ENCODE data around the gene RGSL1.

RGSL1 gene

DNA sequence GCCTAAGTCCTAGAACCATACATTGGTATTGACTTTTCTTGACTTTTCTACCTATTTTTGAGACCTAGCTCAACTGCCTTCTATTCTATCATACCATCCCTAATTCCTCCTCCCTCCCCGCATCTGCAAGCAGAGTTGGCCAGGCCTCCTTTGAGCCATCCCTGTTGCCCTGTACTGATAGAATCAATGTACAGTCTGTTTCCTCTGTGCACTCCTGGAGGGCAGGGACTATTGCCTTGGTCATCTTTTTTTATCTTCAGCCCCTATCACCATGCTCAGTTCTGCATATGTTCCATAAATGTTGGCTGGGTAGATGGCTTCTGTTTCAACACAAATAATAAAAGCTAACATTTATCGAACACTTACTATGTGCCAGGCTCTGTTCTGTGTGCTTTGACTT is 158.3 kb downstream of the RGSL1 start:
- no peak for FAIRE-seq
- no peak for DNase-seq (ENCODE audit: insufficient read length)
- TF ChIP-seq POLR2AphosphoS5 (IDR thresholded peaks at IDR 0.05; ENCODE audit: low read depth, low read length) (no peak), TAF1 (IDR thresholded peaks at IDR 0.05; ENCODE audit: borderline replicate concordance, low read depth, low read length) (no peak), POLR2A (IDR thresholded peaks at IDR 0.05; ENCODE audit: low read depth, low read length) (no peak)

DNA sequence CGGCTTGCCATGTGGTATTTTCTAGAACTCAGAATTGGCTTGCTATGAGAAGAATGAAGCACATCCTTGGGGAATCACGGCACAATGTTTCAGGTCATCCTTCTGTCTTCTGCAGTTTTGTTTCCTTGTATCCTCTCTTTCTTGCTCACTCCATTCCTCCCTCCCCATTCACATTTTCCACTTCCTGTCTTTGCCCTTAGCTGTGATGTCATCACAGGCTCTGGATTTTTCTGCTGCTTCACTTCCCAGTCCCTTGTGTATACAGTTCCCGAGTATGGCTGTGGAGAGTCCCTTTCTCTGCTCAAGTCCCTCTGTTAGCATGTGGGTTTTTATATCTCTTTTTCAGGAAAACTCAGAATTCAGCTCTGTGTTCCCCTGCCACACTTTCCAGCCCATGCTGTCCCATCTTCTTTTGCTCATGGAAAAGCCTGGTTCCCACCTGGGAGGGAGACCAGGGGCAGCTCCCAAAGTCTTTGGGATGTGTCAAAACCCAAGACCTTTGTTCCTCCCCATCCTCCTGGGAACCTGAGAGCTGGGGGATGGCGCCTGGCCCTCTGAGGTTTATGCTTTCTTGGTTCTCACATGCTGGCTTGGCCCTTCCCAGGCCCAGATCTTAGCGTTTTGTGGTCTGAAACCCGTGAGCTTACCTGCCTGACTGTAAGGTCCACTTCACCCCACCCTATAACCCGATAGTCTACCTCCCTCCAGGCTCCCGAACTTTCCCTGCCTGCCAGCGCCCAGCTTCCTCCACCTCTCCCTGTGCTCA is 159.1 kb downstream of the RGSL1 start:
- DNase-seq (ENCODE audit: insufficient read length) (no peak), FAIRE-seq (no peak)
- TF ChIP-seq POLR2A (IDR thresholded peaks at IDR 0.05; ENCODE audit: low read depth, low read length): no peak
- no peak for TF ChIP-seq POLR2AphosphoS5 (IDR thresholded peaks at IDR 0.05; ENCODE audit: low read depth, low read length)
- TF ChIP-seq TAF1 (IDR thresholded peaks at IDR 0.05; ENCODE audit: borderline replicate concordance, low read depth, low read length): no peak

Measured in GM12892 (cell line).